Measurements from ENCODE around the gene CD160.
"Not testable (repeated sequence)": the region's sequence is repeated elsewhere in the genome, so short reads cannot be mapped to it uniquely, and the experiment has no call there.

Gene CD160

GRCh38 chr1:145710291-145711027 lies 8.8 kb upstream of the CD160 start:
- no peak for DNase-seq (ENCODE audit: low read depth)

DNA sequence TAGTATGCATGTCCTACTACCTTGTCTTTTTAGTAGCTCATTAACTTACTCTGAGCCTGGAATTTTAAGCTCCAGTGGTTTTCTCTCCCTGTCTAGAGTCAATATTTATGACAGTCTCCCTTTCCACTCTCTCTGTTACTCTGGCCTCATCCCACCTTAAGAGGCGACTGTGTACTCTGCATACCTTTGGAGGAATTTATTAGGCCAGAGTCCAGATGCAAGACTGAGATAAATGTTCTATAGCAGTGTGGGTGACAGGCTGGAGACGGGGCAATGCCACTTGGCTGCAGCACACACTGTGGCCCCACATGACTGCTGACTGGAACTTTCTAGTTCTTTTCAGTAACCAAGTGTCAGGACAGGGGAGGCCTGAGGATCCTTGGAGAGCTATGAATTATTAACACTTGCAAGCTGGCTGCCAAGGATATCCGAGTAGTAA lies 8.1 kb upstream of the CD160 start:
- DNase-seq (ENCODE audit: low read depth) = no peak

DNA sequence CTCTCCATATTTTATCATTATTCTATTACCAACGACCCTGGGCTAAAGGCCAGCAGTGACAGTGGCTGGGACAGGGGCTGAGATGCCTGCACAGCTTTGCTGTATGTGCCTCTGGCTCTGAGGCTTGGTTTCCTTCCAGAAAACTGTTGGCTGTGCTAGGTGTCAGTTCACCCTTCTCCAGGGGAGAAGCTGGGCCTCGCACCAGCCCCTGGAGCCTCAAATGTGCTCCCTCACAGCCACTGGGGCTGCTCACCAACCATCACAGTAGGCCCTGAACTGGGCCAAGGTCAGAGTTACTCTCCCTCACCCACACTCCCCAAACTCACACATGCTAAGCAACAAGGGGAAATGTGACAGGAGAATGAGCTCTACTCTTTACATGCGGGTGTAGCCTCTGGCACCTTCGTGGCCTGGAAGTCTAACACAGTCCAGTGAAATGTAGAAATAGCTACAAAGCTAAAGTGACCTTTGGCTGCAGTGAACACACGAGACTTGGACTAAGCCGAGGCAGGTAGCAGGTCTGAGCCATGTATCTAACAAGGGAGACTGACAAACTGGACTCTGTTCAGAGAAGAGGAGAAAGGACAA lies 4.7 kb upstream of the CD160 start:
- no peak for DNase-seq (ENCODE audit: low read depth)

- DNase-seq (ENCODE audit: low read depth) = no peak
These were observed 2.5 kb upstream of the CD160 start for GRCh38 chr1:145716641-145717345.

DNA sequence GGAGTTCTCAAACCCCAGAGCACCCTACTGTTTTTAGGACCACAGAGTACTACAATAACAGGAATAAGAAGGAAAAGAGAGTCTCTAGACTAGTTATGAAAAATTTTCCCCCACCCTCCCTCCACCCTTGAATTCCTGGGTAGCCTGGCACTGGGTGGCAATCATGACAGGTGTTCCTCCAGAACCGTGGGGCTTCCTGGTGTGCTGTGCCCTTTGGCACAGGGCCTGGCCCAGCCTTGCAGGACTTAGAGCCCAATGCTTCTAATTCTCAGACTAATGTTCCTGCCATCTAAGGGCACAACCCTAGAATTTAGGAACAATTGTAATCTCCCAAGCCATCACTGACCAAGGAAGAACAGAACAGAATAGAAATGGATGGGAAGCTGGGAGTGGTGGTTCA lies 1.5 kb upstream of the CD160 start:
- DNase-seq (ENCODE audit: low read depth) = no peak

- DNase-seq (ENCODE audit: low read depth) = not testable (repeated sequence)
These were observed 834 bp upstream of the CD160 start for GRCh38 chr1:145718465-145718864.

DNA sequence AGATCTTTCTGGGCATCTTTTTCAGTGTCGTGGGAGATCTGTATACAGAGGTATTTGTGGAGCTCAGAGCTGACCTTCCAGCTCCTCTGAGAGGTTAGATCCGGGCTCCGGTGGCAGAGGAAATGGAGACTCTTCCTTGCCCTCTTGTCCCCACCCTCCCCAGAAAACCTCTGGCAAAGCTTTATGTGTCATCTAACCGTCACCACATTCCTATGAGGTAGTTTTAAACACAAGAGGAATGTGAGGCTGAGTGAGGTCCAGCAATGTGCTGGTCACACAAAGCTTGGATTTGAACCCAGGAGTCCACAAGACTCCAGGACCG lies 1.2 kb downstream of the CD160 start:
- peak; percentile 31 for DNase-seq (ENCODE audit: low read depth)

- no peak for DNase-seq (ENCODE audit: low read depth)
These were observed 1.8 kb downstream of the CD160 start for GRCh38 chr1:145720878-145721671.

GRCh38 chr1:145726193-145726592 lies 6.9 kb downstream of the CD160 start:
- not testable (repeated sequence) for DNase-seq (ENCODE audit: low read depth)

GRCh38 chr1:145729196-145729595 lies 9.9 kb downstream of the CD160 start:
- no peak for DNase-seq (ENCODE audit: low read depth)

DNA sequence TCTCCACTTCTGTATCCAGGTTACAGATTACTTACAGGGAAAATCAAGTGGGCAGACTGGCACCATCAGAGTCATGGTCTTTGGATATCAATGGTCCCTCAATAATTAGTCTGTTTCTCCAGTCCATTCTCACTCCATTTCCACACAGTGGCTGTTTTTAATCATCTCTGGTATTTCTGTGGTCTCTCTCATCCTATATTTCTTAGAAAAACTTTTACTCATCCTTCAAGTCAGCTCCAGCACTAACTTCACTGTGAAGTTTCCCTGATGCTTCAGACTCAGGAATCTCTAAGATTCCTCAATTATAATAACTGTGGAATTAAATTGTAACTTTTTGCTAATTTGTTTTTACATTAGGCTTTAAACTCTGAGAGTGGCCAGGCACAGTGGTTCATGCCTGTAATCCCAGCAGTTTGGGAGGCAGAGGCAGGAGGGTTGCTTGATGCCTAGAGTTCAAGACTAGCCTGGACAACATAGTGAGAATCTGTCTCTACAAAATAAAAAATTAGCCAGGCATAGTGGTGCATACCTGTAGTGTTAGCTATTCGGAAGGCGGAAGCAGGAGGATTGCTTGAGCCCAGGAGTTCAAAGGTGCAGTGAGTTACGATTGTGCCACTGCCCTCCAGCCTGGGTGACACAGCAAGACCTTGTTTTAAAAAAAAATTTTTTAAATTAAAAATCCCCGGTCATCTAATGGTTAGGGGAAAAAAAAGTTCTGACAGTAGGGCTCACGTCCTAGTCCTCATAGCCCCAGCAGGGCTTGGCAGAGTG lies 10.6 kb downstream of the CD160 start:
- DNase-seq (ENCODE audit: low read depth) = no peak

DNA sequence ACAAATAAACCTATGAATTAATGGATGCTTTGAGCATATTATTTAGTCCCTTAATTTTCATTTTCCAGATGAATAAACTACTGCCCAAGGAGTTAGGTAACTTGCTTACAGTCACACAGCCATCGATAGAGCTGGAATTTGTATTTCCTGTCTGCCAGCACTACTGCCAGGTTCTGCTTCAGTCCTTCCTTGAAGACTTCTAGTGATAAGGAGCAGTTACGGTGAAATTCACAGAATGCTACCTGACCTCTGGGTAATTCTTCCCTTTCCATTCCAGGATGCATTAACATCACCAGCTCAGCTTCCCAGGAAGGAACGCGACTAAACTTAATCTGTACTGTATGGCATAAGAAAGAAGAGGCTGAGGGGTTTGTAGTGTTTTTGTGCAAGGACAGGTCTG lies 11.2 kb downstream of the CD160 start:
- no peak for DNase-seq (ENCODE audit: low read depth)

- DNase-seq (ENCODE audit: low read depth) = no peak
These were observed 11.6 kb downstream of the CD160 start for GRCh38 chr1:145730900-145731299.

DNA sequence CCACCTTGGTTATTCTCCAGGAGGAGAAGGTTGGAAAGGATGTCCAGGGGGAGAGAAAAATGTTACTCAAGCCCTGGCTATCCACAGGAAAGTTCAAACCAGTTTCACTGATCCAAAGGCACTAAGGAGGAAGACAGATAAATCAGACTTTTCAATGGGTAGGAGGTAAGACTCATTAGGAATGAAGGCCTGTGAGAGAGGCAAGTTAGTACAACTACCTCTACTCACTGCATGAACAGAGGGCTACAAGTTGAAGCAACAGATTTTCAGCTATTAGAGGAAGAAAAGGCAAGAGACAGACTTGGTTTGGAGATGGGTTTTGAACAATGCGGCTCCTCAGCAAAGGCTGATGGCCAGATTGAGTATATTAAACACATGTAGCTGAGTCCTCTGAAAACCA lies 16.9 kb downstream of the CD160 start:
- DNase-seq (ENCODE audit: low read depth) = no peak

DNA sequence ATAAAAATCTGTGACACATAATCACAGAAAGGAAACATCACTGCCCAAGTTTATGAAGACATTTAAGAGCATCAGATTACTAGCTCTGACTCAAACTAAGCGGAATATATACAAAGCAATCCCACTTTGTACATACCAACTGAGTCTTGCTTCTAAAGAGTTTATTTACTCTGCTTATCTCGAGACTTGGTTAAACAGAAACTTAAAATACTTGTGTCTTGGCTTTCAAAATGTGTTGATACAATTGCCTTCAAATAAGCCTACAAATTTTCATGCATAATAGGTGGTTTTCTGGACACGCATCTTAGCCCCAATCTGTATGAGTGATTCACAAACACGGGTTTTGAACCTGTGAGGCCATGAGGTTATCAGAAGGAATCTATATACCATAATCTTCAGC lies 21.0 kb downstream of the CD160 start:
- DNase-seq (ENCODE audit: low read depth) = peak; percentile 78

GRCh38 chr1:145747398-145748247 lies 28.3 kb downstream of the CD160 start:
- DNase-seq (ENCODE audit: low read depth) = no peak

DNA sequence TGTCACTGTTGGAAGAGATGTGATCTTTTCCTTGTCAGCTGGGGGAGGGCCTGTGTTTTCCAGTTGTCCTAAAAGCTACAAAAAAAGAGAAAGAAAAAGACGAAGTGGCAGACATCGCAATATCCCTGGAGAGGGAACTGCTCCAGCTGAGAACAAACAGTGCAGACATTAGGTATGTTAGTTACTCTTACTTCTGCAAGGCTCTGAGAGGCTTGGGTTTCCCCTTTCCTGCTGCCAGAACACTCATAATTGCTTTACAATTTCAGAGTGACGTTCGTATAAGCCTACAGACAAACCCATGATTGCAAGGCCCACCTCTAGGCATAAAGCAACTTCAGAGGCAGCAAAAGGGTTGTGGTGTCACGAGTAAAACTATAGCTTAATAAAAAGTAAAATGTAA lies 31.1 kb downstream of the CD160 start:
- peak; percentile 8 for DNase-seq (ENCODE audit: low read depth)

DNA sequence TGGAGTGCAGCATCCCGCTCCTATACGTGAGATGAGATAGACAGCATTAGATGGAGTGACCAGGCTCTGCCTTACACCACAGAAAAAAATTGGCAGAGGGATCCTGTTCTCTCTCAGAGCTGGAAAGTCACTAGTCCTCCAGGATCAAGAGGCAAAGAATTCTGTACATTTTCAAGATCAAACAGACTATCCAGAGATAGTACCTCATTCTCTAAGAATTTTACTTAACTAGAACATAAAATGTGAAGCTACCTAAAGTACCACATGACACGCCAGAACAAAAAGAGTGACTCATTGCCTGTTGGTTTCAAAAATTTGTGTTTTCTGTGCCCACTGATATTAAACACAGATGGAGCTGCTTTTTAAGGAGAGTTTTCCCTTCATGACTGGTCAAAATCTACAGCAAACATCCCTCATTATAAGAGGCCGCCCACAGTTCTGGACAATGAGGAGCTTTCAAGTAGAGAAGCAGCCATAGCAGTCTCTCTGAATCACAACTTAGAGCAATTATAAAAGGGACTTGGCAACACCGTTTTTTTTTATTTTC lies 32.3 kb downstream of the CD160 start:
- peak; percentile 78 for DNase-seq (ENCODE audit: low read depth)

- no peak for DNase-seq (ENCODE audit: low read depth)
These were observed 38.1 kb downstream of the CD160 start for GRCh38 chr1:145757420-145757819.

GRCh38 chr1:145758116-145758515 lies 38.8 kb downstream of the CD160 start:
- no peak for DNase-seq (ENCODE audit: low read depth)

GRCh38 chr1:145758575-145758974 lies 39.3 kb downstream of the CD160 start:
- no peak for DNase-seq (ENCODE audit: low read depth)

Data from non-pigmented ciliary epithelial cell (primary cell).